BLaER1 (cell line): ENCODE measurements around the gene AUTS2.

Experiments
- H3K27ac ChIP-seq: shearing (Covaris generic); formaldehyde crosslinking; 2 replicates; pipeline ENCODE4 v1.8.1; 2022
- H3K27me3 ChIP-seq: shearing (Covaris generic); formaldehyde crosslinking; 2 replicates; pipeline ENCODE4 v1.8.1; 2022
- H3K36me3 ChIP-seq: shearing (Covaris generic); formaldehyde crosslinking; 2 replicates; pipeline ENCODE4 v1.8.1; 2022
- H3K4me1 ChIP-seq: shearing (Covaris generic); formaldehyde crosslinking; 2 replicates; pipeline ENCODE4 v1.8.1; 2022
- H3K4me2 ChIP-seq: shearing (Covaris generic); formaldehyde crosslinking; 2 replicates; pipeline ENCODE4 v1.8.1; 2022
- H3K4me3 ChIP-seq: shearing (Covaris generic); formaldehyde crosslinking; 2 replicates; pipeline ENCODE4 v1.8.1; 2022
- H3K9ac ChIP-seq: shearing (Covaris generic); formaldehyde crosslinking; 2 replicates; pipeline ENCODE4 v1.8.1; 2022
- H3K9me3 ChIP-seq: shearing (Covaris generic); formaldehyde crosslinking; 2 replicates; pipeline ENCODE4 v1.8.1; 2022
- H4K20me1 ChIP-seq: shearing (Covaris generic); formaldehyde crosslinking; 2 replicates; pipeline ENCODE4 v1.8.1; 2022
- Cebpa-rat ChIP-seq: shearing (Covaris generic); IDR thresholded peaks from 2 replicates; pipeline ENCODE4 v1.8.1; 2022

AUTS2 gene

GRCh38 chr7:70436790-70437350 lies 838.6 kb downstream of the AUTS2 start:
- Histone ChIP-seq H3K4me2 (peak overlapping the region; percentile 84), H3K36me3 (no peaks in the 10 kb centered on the region), H4K20me1 (no peaks in the 10 kb centered on the region), H3K27me3 (no peaks in the 10 kb centered on the region), H3K4me1 (peaks cover 99% of the 10 kb centered on the region), H3K9ac (peak overlapping the region; percentile 51), H3K27ac (peak overlapping the region; percentile 66), H3K9me3 (no peaks in the 10 kb centered on the region), H3K4me3 (no peak overlapping the region)
- no peak for TF ChIP-seq Cebpa-rat

GRCh38 chr7:70439651-70440050 lies 841.4 kb downstream of the AUTS2 start:
- Histone ChIP-seq H3K36me3 (no peaks in the 10 kb centered on the region; the same call in 1 of the 2 replicates), H4K20me1 (no peaks in the 10 kb centered on the region), H3K4me1 (peaks cover 100% of the 10 kb centered on the region), H3K4me3 (no peak overlapping the region), H3K4me2 (peak overlapping the region; percentile 84), H3K9ac (no peak overlapping the region), H3K27ac (peak overlapping the region; percentile 66), H3K27me3 (no peaks in the 10 kb centered on the region), H3K9me3 (no peaks in the 10 kb centered on the region)
- TF ChIP-seq Cebpa-rat: no peak

GRCh38 chr7:70446448-70447143 lies 848.3 kb downstream of the AUTS2 start:
- no peak overlapping the region for H3K4me3 ChIP-seq
- no peak for TF ChIP-seq Cebpa-rat
- H3K9ac ChIP-seq: no peak overlapping the region
- H3K27me3 ChIP-seq: no peaks in the 10 kb centered on the region
- peaks cover 62% of the 10 kb centered on the region for H3K4me1 ChIP-seq
- no peak overlapping the region for H3K4me2 ChIP-seq
- peaks cover 19% of the 10 kb centered on the region for H3K36me3 ChIP-seq
- H3K9me3 ChIP-seq: 0 out of 2 replicates have a peak, but pooled peaks cover 10% of the 10 kb centered on the region
- H3K27ac ChIP-seq: no peak overlapping the region; the same call in 1 of the 2 replicates
- no peaks in the 10 kb centered on the region for H4K20me1 ChIP-seq

GRCh38 chr7:70448312-70448906 lies 850.1 kb downstream of the AUTS2 start:
- no peak overlapping the region for H3K9ac ChIP-seq
- no peak overlapping the region for H3K4me3 ChIP-seq
- H3K9me3 ChIP-seq: 0 out of 2 replicates have a peak, but pooled peaks cover 10% of the 10 kb centered on the region
- H3K27ac ChIP-seq: no peak overlapping the region
- TF ChIP-seq Cebpa-rat: no peak
- no peak overlapping the region for H3K4me2 ChIP-seq
- H3K4me1 ChIP-seq: peaks cover 49% of the 10 kb centered on the region
- peaks cover 19% of the 10 kb centered on the region for H3K36me3 ChIP-seq
- H3K27me3 ChIP-seq: no peaks in the 10 kb centered on the region
- no peaks in the 10 kb centered on the region for H4K20me1 ChIP-seq

GRCh38 chr7:70450731-70451130 lies 852.5 kb downstream of the AUTS2 start:
- Histone ChIP-seq H3K4me2 (no peak overlapping the region), H4K20me1 (no peaks in the 10 kb centered on the region)

GRCh38 chr7:70455925-70456324 lies 857.6 kb downstream of the AUTS2 start:
- Histone ChIP-seq H3K36me3 (peaks cover 4% of the 10 kb centered on the region; the same call in 1 of the 2 replicates), H3K27ac (peak overlapping the region; percentile 85), H3K9me3 (0 out of 2 replicates have a peak, but pooled peaks cover 4% of the 10 kb centered on the region), H4K20me1 (no peaks in the 10 kb centered on the region), H3K4me3 (no peak overlapping the region), H3K4me2 (peak overlapping the region; percentile 85), H3K9ac (no peak overlapping the region), H3K4me1 (peaks cover 77% of the 10 kb centered on the region), H3K27me3 (no peaks in the 10 kb centered on the region)
- no peak for TF ChIP-seq Cebpa-rat

More at GRCh38 chr7:70450731-70451130, 852.5 kb downstream of the AUTS2 start:
- Histone ChIP-seq H3K27me3 (no peaks in the 10 kb centered on the region), H3K4me3 (no peak overlapping the region), H3K9ac (no peak overlapping the region), H3K36me3 (peaks cover 12% of the 10 kb centered on the region), H3K9me3 (0 out of 2 replicates have a peak, but pooled peaks cover 7% of the 10 kb centered on the region), H3K27ac (no peak overlapping the region), H3K4me1 (peaks cover 44% of the 10 kb centered on the region)
- TF ChIP-seq Cebpa-rat: no peak

- Histone ChIP-seq H3K36me3 (peaks cover 12% of the 10 kb centered on the region; the same call in 1 of the 2 replicates), H3K4me2 (peak overlapping the region; percentile 85)
- TF ChIP-seq Cebpa-rat: no peak
These were observed 858.4 kb downstream of the AUTS2 start for GRCh38 chr7:70456719-70457118.

GRCh38 chr7:70457482-70457881 lies 859.2 kb downstream of the AUTS2 start:
- peak overlapping the region; percentile 85 for H3K27ac ChIP-seq

More at GRCh38 chr7:70456719-70457118, 858.4 kb downstream of the AUTS2 start:
- Histone ChIP-seq H3K4me3 (no peak overlapping the region), H3K27me3 (no peaks in the 10 kb centered on the region), H3K9ac (peak overlapping the region; percentile 66), H3K9me3 (0 out of 2 replicates have a peak, but pooled peaks cover 4% of the 10 kb centered on the region), H4K20me1 (no peaks in the 10 kb centered on the region), H3K4me1 (peaks cover 69% of the 10 kb centered on the region), H3K27ac (peak overlapping the region; percentile 85)

GRCh38 chr7:70457883-70458680 lies 859.8 kb downstream of the AUTS2 start:
- Histone ChIP-seq H3K36me3 (peaks cover 12% of the 10 kb centered on the region; the same call in 1 of the 2 replicates), H4K20me1 (no peaks in the 10 kb centered on the region), H3K4me2 (peak overlapping the region; percentile 85), H3K27ac (peak overlapping the region; percentile 85), H3K9ac (peak overlapping the region; percentile 66), H3K27me3 (no peaks in the 10 kb centered on the region), H3K4me3 (no peak overlapping the region), H3K4me1 (peaks cover 65% of the 10 kb centered on the region), H3K9me3 (0 out of 2 replicates have a peak, but pooled peaks cover 4% of the 10 kb centered on the region)
- no peak for TF ChIP-seq Cebpa-rat

More at GRCh38 chr7:70457482-70457881, 859.2 kb downstream of the AUTS2 start:
- peaks cover 12% of the 10 kb centered on the region; the same call in 1 of the 2 replicates for H3K36me3 ChIP-seq
- 0 out of 2 replicates have a peak, but pooled peaks cover 4% of the 10 kb centered on the region for H3K9me3 ChIP-seq
- peak overlapping the region; percentile 85 for H3K4me2 ChIP-seq
- H3K9ac ChIP-seq: peak overlapping the region; percentile 66
- H4K20me1 ChIP-seq: no peaks in the 10 kb centered on the region
- no peak overlapping the region for H3K4me3 ChIP-seq
- no peak for TF ChIP-seq Cebpa-rat
- no peaks in the 10 kb centered on the region for H3K27me3 ChIP-seq
- peaks cover 65% of the 10 kb centered on the region for H3K4me1 ChIP-seq
